Transverse colon (tissue), 4 donors: ENCODE measurements around the gene CCDC71. TPM values are rescaled to one million over a fixed set of nuclear protein-coding genes. Genes with fewer than 3 reads are reported as not detected.

Experiments used
- DNase-seq: peaks from one replicate; pipeline ENCODE4 v3.0.0-alpha.2; 2019
- H3K27ac ChIP-seq, 4 donors: fragments of 200-600 bp; sonication (generic); 2 replicates each; pipeline ENCODE4 v1.5.1; 2016 to 2018; ENCODE audit warnings: inconsistent platforms in 4 of 4
- H3K27me3 ChIP-seq: fragments of 200-600 bp; sonication (generic); 2 replicates; pipeline ENCODE4 v1.5.1; 2017; ENCODE audit warnings: inconsistent platforms
- H3K36me3 ChIP-seq, 4 donors: fragments of 200-600 bp; sonication (generic); 2 replicates each; pipeline ENCODE4 v1.5.1; 2017 to 2019; ENCODE audit warnings: inconsistent platforms in 4 of 4
- H3K4me1 ChIP-seq, 4 donors: fragments of 200-600 bp; sonication (generic); 2 replicates each; pipeline ENCODE4 v1.5.1; 2017 to 2020; ENCODE audit warnings: inconsistent platforms in 4 of 4
- H3K4me3 ChIP-seq, 4 donors: fragments of 200-600 bp; sonication (generic); 1 replicate in 1 of 4; 2 replicates in 3 of 4; pipeline versions ENCODE4 v1.5.1 to v1.6.1; 2017 to 2019; ENCODE audit warnings: inconsistent platforms in 4 of 4
- H3K9me3 ChIP-seq, 2 donors: fragments of 200-600 bp; sonication (generic); 2 replicates each; pipeline ENCODE4 v1.5.1; 2017 to 2019; ENCODE audit warnings: inconsistent platforms in 2 of 2
- EP300 ChIP-seq: sonication (generic); formaldehyde crosslinking; IDR thresholded peaks from one replicate; pipeline ENCODE4 v1.6.1; 2017; ENCODE audit warnings: antibody characterized with exemption, low read depth
- POLR2A ChIP-seq: fragments of 450-650 bp; IDR thresholded peaks from one replicate; pipeline ENCODE4 v1.6.1; 2016; ENCODE audit warnings: antibody characterized with exemption, mild to moderate bottlenecking, moderate library complexity
- POLR2AphosphoS5 ChIP-seq, 3 donors: sonication (generic); formaldehyde crosslinking; IDR thresholded peaks; one replicate each; pipeline ENCODE4 v1.6.1; 2016; ENCODE audit warnings: antibody characterized with exemption in 3 of 3
- WGBS, 2 donors: methylation state at CpG; one replicate each; pipeline ENCODE4 v1.1.5; 2018; ENCODE audit warnings: low coverage in 1 of 2; 5-methylcytosine and 5-hydroxymethylcytosine counted together
- in situ Hi-C, 4 donors: fragments of 200-750 bp; cut with MboI; loops; one replicate each; pipeline versions ENCODE4 v1.15.0 to v1.15.1; 2017; ENCODE audit warnings: low sequenced_read_pairs in 3 of 4, low pct_ligation_motif_present in 1 of 4, low pct_unique_long_range_greater_than_20kb in 1 of 4
- intact Hi-C: fragments of 100-400 bp; cut with DNase I; formaldehyde crosslinking; loops from one replicate; pipeline ENCODE4 v1.15.1; 2023; ENCODE audit warnings: low total_unique reads
- total RNA-seq, 4 donors: library from RNA; depleted of rRNA; stranded (reverse); fragments of >200 nt; gene quantifications; one replicate each; pipeline ENCODE4 v1.1.0, GENCODE V29; 2016
- TF ChIP-seq, protein P1 (sequence below), 5 experiments: fragments of 200-600 bp in 3 of 5; fragments of 450-650 bp in 2 of 5; sonication (generic) in 3 of 5; IDR thresholded peaks; 1 replicate in 2 of 5; 2 replicates in 3 of 5; pipeline ENCODE4 v1.5.1; 2016 to 2017; ENCODE audit warnings: antibody characterized with exemption in 5 of 5, inconsistent platforms in 3 of 5, mild to moderate bottlenecking in 2 of 5, moderate library complexity in 1 of 5

Gene CCDC71
- total RNA-seq, 4 donors from 2014 or later = 26.2 to 33.9 (median 31.3) TPM

DNA sequence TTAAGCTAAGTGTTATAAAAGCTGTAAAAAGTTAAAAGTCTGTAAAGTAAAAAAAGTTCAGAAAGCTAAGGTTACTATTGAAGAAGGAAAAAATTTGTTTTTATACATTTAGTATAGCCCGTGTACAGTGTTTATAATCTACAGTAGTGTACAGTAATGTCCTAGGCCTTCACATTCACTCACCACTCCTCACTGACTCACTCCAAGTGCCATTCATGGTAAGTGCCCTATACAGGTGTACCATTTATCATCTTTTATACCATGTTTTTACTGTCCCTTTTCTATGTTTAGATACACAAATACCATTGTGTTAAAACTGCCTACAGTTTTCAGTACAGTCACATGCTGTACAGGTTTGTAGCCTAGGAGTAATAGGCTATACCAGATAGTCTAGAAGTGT, 8.8 kb downstream of the CCDC71 start:
- no peaks in the 10 kb centered on the region for H3K9me3 ChIP-seq
- no peaks in the 10 kb centered on the region for H3K27me3 ChIP-seq
- in situ Hi-C loops (loop anchor here in 2 of 4 donors (25.0 kb wide), 1 partner anchor 280 kb away; the partner anchor contains the start of gene NICN1 (in 2 of the 2)), intact Hi-C loops (no loop called here)
- no peak overlapping the region for H3K4me3 ChIP-seq
- no peaks in the 10 kb centered on the region for H3K36me3 ChIP-seq
- no peak overlapping the region for H3K27ac ChIP-seq
- no peak for DNase-seq
- 55 to 62% methylated on average over 1 of the region's 1 CpG for WGBS, 2 donors
- TF ChIP-seq POLR2A (no peak), EP300 (no peak), POLR2AphosphoS5 (IDR thresholded peaks at IDR 0.05) (no peak)
- TF ChIP-seq, protein P1, sequence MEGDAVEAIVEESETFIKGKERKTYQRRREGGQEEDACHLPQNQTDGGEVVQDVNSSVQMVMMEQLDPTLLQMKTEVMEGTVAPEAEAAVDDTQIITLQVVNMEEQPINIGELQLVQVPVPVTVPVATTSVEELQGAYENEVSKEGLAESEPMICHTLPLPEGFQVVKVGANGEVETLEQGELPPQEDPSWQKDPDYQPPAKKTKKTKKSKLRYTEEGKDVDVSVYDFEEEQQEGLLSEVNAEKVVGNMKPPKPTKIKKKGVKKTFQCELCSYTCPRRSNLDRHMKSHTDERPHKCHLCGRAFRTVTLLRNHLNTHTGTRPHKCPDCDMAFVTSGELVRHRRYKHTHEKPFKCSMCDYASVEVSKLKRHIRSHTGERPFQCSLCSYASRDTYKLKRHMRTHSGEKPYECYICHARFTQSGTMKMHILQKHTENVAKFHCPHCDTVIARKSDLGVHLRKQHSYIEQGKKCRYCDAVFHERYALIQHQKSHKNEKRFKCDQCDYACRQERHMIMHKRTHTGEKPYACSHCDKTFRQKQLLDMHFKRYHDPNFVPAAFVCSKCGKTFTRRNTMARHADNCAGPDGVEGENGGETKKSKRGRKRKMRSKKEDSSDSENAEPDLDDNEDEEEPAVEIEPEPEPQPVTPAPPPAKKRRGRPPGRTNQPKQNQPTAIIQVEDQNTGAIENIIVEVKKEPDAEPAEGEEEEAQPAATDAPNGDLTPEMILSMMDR (IDR thresholded peaks at IDR 0.05) = no peak
- H3K4me1 ChIP-seq = peaks cover 0 to 3% (median 0%) of the 10 kb centered on the region in 4 donors

DNA sequence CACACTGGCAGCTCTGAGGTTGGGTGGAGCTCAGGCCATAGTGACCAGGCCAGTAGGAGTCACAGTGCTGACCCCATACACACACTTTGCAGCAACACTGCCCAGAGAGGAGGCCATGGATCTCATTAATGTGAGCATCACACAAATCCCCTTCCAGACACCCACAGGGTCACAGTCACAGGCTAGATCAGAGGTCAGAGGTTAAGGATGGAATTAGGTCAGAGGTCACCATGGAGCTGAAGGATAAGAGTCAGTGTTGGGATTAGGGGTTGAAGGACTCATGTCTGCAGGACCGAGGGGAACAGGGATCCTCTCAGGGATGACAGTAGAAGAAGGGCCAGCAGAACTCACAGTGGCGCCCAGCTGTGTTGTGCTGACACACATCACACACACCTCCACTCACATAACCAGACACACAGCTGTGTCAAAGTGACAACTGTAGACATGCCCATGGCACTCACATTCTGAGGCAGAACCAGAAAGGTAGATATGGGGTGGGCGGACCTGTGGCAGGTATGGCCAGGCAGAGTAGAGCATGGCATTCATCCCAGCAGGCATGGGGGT, 12.7 kb downstream of the CCDC71 start:
- in situ Hi-C loops = loop anchor here in 2 of 4 donors (25.0 kb wide), 1 partner anchor 284 kb away; the partner anchor contains the start of gene NICN1 (in 2 of the 2)
- intact Hi-C loops = no loop called here
- 40 to 83% methylated on average over 1 to 3 of the region's 3 CpGs for WGBS, 2 donors

DNA sequence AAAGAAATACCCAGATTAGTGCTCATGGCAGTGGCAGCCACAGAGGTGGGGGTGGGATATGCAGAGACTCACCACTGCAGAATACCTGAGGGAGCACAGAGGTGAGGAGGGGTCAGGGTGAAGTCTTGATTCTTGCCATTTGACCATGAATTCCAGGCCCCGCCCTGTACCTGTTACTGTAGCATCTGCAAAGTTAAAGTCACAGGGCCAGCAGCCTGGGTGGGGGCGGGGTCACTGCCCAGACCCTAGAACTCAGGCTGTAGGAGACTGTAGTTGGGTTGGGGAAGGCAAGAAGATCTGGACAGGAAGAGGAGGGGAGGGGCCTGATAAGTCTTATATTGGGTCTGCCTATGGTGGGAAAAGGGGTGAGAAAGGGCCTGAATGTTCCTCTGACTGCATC, 14.5 kb downstream of the CCDC71 start:
- TF ChIP-seq POLR2A (no peak), EP300 (no peak), POLR2AphosphoS5 (IDR thresholded peaks at IDR 0.05) (no peak)
- TF ChIP-seq, protein P1 (IDR thresholded peaks at IDR 0.05) = no peak
- DNase-seq = no peak
- intact Hi-C loops = no loop called here
- in situ Hi-C loops = loop anchor here in 2 of 4 donors (25.0 kb wide), 1 partner anchor 286 kb away; the partner anchor contains the start of gene NICN1 (in 2 of the 2)
- Histone ChIP-seq H3K27me3 (no peaks in the 10 kb centered on the region), H3K36me3 (no peaks in the 10 kb centered on the region), H3K9me3 (no peaks in the 10 kb centered on the region), H3K4me1 (no peaks in the 10 kb centered on the region), H3K27ac (no peak overlapping the region), H3K4me3 (no peak overlapping the region)
- 83% methylated on average over 2 of the region's 2 CpGs; no CpG with 5 or more reads in 1 of the 2 donors for WGBS, 2 donors

More for the DNA sequence above, 12.7 kb downstream of the CCDC71 start:
- H3K27ac ChIP-seq = no peak overlapping the region
- H3K36me3 ChIP-seq = no peaks in the 10 kb centered on the region
- peaks cover 0 to 3% (median 0%) of the 10 kb centered on the region in 4 donors for H3K4me1 ChIP-seq
- no peak for DNase-seq
- H3K9me3 ChIP-seq = no peaks in the 10 kb centered on the region
- no peaks in the 10 kb centered on the region for H3K27me3 ChIP-seq
- TF ChIP-seq EP300 (no peak), POLR2AphosphoS5 (IDR thresholded peaks at IDR 0.05) (no peak), POLR2A (no peak)
- TF ChIP-seq, protein P1 (IDR thresholded peaks at IDR 0.05) = no peak
- H3K4me3 ChIP-seq = no peak overlapping the region

DNA sequence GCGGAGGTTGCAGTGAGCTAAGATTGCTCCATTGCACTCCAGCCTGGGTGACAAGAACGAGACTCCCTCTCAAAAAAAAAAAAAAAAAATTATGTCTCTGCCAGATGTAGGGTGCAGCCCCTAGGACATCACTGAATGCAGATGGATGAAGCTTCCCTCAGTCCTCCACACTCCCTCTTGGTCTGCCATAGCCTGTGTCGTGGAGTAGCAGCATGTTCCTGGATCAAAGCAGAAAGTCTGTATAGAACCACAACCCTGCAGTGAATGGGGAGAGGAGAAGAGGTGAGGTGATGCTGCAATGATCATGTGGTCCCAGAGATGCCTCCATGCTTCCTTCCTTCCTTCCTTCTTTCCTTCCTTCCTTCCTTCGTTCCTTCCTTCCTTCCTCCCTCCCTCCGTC, 18.0 kb downstream of the CCDC71 start:
- H3K4me1 ChIP-seq = no peaks in the 10 kb centered on the region
- no peak for TF ChIP-seq POLR2A
- no peak for TF ChIP-seq EP300
- no peak for TF ChIP-seq POLR2AphosphoS5 (IDR thresholded peaks at IDR 0.05)
- TF ChIP-seq, protein P1 (IDR thresholded peaks at IDR 0.05) = no peak
- in situ Hi-C loops = no loop called here
- 68 to 100% methylated on average over 1 to 5 of the region's 5 CpGs for WGBS, 2 donors
- no peak overlapping the region for H3K27ac ChIP-seq
- H3K36me3 ChIP-seq = no peaks in the 10 kb centered on the region
- no peaks in the 10 kb centered on the region for H3K9me3 ChIP-seq
- DNase-seq = no peak
- intact Hi-C loops = no loop called here
- no peaks in the 10 kb centered on the region for H3K27me3 ChIP-seq
- no peak overlapping the region for H3K4me3 ChIP-seq
